Heart left ventricle (tissue), 13 donors: ENCODE data around the gene PLCH1.

ENCODE experiments used
- POLR2A ChIP-seq, 2 donors: fragments of 450-650 bp; IDR thresholded peaks; one replicate each; pipeline ENCODE4 v1.6.1; 2017; ENCODE audit warnings: antibody characterized with exemption in 2 of 2, mild to moderate bottlenecking in 2 of 2, moderate library complexity in 2 of 2
- TF ChIP-seq, protein P1 (sequence below), 12 donors: fragments of 200-600 bp; sonication (generic) in 4 of 12; IDR thresholded peaks; one replicate each; pipeline versions ENCODE4 v1.5.0 to v1.8.0; 2018 to 2022; ENCODE audit warnings: antibody characterized with exemption in 12 of 12, mild to moderate bottlenecking in 5 of 12
- donor health status: ischemic (EF 13 %, LVEDD 7.1; RV severe dilation, severe dysfunction).
- donor health status: DM: no; HTN: yes; CAD: no.
- donor health status: DM: no; HTN: no; CAD: no.
- donor health status: ischemic (EF 25% LVEDD 6.9; RV normal size, moderate dysfunction).
- donor health status: ischemic (EF 25% LVEDD 5.7; RV mildly dilated, moderate dysfunction).
- donor health status: ischemic (EF 35%, LVEDD 5.7; RV mildly dilated, moderate dysfunction).
- donor health status: nonischemic (EF 11% LVEDD 7.7; RV severe dilation, severe dysfunction).
- donor health status: DM: yes; HTN: yes; CAD: no.
- donor health status: PGD.
- donor health status: ischemic (EF 29% LVEDD 5.4; RV normal size, mild dysfunction).
- donor health status: nonischemic (EF 23%, LVEDD 6.1; RV moderate dilation, normal function).

DNA sequence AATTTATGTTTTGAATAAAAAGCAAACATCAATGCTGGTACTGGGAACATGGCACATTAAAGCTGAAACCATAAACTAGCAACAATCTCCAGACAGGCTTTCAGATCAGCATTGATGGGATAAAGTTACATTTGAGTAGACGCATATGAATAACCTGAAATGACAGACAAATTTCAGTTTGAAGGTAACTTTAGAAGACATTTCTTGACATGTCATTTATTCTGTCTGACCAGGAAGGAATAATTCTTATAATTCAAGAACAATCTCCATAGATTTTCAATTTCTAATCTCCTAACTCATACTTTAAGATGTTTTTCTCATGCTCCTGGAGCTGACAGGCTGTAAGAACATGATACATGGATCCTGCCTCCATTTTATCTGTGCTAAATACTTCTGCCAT, 69.8 kb downstream of the PLCH1 start:
- TF ChIP-seq, protein P1, sequence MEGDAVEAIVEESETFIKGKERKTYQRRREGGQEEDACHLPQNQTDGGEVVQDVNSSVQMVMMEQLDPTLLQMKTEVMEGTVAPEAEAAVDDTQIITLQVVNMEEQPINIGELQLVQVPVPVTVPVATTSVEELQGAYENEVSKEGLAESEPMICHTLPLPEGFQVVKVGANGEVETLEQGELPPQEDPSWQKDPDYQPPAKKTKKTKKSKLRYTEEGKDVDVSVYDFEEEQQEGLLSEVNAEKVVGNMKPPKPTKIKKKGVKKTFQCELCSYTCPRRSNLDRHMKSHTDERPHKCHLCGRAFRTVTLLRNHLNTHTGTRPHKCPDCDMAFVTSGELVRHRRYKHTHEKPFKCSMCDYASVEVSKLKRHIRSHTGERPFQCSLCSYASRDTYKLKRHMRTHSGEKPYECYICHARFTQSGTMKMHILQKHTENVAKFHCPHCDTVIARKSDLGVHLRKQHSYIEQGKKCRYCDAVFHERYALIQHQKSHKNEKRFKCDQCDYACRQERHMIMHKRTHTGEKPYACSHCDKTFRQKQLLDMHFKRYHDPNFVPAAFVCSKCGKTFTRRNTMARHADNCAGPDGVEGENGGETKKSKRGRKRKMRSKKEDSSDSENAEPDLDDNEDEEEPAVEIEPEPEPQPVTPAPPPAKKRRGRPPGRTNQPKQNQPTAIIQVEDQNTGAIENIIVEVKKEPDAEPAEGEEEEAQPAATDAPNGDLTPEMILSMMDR (IDR thresholded peaks at IDR 0.05): no peak
- no peak for TF ChIP-seq POLR2A (IDR thresholded peaks at IDR 0.05)
